ENCODE results near the gene RAMACL.
"Not testable (repeated sequence)": the region's sequence is repeated elsewhere in the genome, so short reads cannot be mapped to it uniquely, and the experiment has no call there.

The RAMACL gene

GRCh38 chr6:166595061-166595780 lies 8.7 kb upstream of the RAMACL start:
- DNase-seq = no peak

DNA sequence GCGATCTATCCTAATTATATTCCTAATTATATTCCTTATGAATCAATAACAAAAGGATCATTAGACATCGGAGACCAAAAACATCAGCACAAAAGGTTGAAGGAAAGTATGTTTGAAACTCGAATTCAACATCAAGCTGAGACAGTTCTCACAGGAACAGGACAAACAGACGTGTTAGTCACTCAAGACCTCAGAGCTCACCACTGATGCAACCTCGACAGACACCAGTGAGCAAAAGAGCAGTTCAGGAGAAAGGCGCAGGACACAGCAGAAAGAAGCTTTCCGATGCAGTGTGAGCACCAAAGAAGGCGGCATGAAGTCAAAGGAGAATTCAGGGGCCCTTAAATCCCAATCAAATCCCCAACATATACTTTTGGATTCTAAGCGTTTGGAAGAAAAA lies 6.3 kb upstream of the RAMACL start:
- DNase-seq = no peak

- no peak for DNase-seq
Measured at GRCh38 chr6:166591961-166592520, 5.6 kb upstream of the RAMACL start.

DNA sequence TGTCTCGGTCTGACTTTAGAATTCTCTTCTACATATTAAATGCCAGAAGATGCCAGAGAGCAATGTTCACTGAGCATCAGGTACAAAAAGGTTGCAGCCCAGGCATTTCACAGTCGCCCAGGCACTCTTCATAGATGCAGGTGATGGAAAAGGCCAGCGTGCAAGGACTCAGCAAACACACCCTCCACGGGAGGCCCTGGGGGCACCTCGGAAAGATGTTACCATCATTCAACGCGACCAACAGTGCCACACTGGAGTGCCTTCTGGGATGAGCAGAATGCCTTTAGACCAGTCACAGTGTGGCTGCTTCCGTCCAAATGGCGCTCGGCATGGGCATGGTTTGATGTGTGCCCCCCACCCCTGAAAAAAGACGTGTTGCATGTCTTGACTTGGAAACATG lies 4.5 kb upstream of the RAMACL start:
- DNase-seq = no peak

- DNase-seq = no peak
Measured at GRCh38 chr6:166589786-166590574, 3.5 kb upstream of the RAMACL start.

DNA sequence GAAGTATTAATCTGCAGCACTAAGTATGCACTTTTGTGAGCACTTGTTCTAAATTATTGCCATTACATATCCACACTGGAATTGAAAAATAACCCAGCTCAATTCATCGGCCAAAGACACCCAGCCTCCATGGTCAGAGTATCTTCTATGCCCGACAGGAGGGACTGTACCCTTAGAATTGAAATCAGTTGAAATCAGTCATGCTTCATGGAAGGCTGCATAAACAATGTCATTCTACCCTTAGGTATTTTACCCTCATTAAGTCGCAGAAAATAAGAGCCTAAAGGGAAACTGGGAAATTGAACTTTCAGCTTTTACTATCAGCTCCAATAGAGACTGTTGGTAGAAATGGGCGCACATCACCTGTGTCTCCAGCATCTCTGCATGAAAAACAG lies 2.9 kb upstream of the RAMACL start:
- no peak for DNase-seq

DNA sequence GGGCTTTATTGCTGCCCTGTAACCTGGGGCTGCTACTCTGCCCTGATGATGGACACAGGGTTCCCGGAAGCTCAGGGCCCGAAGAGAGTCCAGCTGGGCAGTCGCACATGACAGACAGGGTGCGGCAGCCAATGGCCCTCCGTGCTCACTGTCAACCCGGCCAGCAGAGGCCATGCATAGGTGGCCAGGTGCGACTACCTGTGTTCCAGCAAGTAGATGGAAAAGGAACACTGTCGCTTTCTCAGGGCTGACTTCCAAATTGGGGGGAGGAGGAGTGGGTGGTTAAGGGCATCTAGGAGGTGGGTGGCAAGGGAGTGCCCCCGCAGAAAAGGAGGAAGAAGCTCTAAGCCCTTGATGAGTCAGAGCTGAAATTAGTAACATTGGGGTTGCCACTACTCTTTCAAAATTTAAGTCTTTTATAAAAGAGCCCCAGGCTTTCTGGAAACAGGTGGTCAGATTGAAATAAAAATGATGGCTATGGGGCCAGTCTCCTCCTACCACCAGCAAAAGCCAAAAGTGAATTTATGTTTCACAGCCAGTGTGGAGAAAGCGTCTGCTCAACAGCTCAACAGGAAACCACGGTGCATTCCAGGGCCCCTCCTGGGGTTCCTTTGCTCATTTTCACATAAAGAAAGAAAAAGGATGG lies 2.3 kb upstream of the RAMACL start:
- DNase-seq = no peak

DNA sequence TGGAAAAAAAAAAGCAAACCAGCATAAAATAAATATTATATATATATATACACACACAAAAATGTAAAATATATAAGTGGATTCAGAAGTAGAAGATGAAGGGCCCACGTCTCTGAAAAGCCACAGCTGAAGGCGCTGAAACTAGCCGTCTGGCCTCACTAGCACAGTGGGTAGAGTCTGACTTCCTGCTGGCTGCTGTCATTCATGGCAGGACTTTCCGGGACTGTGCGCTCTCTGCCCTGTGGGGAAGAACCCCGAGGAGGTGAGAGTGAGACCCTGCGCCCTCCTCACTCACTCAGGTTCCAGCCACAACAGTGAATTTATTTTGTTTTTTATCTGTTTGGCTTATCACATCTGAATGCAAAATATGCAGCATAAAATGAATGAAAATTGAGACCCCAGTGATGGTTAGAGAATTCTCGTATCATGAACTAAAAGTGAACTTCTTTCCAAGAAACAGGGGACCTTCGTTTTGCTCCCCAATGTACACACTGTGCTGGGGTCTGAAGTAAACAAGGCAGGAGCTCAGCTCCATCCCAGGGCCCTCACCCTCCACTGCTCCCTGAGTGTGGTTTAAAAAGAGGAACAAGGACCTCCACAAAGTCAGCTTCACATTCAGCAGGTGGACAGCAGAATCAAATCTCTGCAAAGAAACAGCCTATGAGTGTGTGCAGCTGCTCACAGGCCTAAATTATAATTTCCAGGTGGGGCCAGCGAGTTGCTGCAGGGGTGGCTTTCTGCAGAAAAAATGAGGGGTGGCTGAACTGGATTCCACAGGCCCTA lies 1.3 kb upstream of the RAMACL start:
- no peak for DNase-seq

- DNase-seq = no peak
Measured at GRCh38 chr6:166584853-166585429, 1.5 kb downstream of the RAMACL start.

- DNase-seq = no peak
Measured at GRCh38 chr6:166584155-166584554, 2.3 kb downstream of the RAMACL start.

- DNase-seq = no peak
Measured at GRCh38 chr6:166583230-166583965, 3.1 kb downstream of the RAMACL start.

- no peak for DNase-seq
Measured at GRCh38 chr6:166582258-166582657, 4.2 kb downstream of the RAMACL start.

DNA sequence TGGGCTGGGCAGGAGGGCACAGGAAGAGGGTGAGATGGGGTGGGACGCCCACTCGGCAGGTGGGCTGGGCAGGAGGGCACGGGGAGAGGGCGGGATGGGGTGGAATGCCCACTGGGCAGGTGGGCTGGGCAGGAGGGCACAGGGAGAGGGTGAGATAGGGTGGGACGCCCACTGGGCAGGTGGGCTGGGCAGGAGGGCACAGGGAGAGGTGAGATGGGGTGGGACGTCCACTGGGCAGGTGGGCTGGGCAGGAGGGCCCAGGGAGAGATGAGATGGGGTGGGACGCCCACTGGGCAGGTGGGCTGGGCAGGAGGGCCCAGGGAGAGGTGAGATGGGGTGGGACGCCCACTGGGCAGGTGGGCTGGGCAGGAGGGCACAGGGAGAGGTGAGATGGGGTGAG lies 4.7 kb downstream of the RAMACL start:
- not testable (repeated sequence) for DNase-seq

DNA sequence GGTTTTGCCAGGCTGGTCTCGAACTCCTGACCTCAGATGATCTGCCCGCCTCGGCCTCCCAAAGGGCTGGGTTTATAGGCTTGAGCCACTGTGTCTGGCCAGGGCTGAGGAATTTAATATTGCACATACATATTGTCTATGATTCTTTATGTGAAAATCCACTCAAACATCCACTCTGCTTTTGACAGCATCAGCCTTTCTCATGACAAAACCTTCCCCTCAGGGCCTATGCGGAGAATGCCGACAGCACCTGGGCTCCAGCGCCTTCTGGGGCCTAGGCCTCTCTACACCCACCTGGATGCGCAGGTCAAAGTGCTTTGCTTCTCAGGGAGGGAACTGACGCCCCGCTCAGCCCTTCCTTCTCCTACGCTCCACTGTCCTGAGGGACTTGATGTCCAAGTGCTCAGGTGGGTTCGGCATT lies 5.4 kb downstream of the RAMACL start:
- DNase-seq = no peak

GRCh38 chr6:166580076-166581050 lies 6.1 kb downstream of the RAMACL start:
- no peak for DNase-seq

DNA sequence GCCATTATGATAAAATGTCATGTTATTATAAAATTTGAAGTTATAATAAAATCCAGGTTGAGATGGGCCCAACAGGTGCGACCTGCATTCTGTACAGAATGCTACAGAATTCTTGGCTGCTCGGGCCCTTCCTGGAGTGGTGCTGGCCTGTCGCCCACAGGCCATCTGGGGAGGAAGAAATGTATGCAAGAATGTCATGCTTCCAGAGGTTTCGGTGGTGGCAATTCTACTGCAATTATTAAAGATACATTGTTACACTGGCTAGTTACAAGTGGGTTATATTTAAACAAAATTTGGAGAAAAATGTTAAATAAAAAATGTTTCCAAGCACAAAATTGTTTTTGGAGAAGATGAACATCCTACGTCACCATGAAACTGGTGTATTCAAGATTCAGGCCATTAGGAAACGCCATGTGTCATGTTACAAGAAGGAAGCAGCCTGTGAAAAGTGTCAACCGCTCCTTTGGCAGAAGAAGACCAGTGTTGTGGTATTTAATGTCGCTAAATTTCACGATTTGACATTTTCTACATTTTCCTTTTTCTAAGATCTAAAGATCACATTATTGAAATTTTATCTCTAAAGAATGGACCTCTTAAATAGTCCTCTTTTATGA lies 7.1 kb downstream of the RAMACL start:
- DNase-seq = no peak

DNA sequence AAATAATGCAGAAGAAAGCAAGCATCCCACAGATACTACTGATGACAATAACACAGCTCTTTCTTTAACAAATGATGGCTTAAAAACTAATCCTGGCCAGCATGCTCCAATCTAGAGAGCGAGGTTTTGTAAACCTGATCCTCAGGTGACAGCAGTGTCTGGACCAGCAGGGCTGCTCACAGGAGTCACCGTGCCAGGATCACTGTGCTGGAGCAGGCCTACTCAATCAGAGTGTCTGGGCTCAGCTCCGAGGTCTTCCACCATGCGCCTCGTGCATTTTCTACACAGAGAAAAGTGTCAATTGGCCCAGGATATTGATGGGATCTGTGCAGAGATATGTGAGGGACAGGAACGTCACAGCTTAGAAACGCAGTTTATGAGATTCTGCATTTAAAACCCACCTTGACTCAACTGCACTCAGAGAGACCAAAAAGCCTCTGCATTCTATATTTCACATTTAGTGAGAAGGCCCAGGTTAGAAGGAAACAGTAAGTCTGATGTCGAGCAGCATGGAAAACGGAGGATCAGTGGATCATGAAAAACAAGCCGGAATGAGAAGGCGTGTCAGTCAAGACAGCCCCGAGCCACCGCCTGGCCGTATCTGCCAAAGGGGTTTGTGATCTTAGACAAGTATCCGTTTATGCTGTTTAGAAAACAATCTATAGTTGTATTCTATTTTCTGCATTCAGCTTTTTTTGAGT lies 7.8 kb downstream of the RAMACL start:
- DNase-seq = no peak

DNA sequence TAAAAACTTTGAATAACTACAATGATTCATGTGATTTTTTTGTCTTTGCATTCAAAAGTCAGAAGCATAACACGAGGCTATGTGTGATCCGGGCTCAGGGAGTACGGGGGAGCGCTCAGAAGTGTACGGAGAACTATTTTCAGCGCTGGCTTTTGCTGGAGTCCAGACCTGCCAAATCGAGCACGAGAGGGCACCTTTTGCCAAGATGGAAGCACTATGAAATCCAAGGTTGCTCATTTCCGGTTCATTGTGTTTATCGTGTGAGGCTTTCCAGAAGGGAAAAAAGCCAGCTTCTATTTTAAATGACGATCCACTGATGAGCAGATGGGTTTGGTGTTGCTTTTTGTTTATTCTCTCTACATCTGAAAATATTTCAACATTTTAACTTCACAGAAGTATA lies 11.3 kb downstream of the RAMACL start:
- DNase-seq = no peak

GRCh38 chr6:166573511-166574216 lies 12.8 kb downstream of the RAMACL start:
- no peak for DNase-seq
